Sigmoid colon (tissue), 7 donors: ENCODE data around the gene TRIM2. TPM values are rescaled to one million over a fixed set of nuclear protein-coding genes. Genes with fewer than 3 reads are reported as not detected.

Experiments
- DNase-seq: peaks from one replicate; pipeline ENCODE4 v3.0.0-alpha.2; 2019
- H3K27ac ChIP-seq, 4 donors: fragments of 200-600 bp; sonication (generic); one replicate each; pipeline ENCODE4 v1.5.1; 2016 to 2019; ENCODE audit warnings: mild to moderate bottlenecking in 1 of 4
- H3K27me3 ChIP-seq, 3 donors: fragments of 200-600 bp; sonication (generic); one replicate each; pipeline ENCODE4 v1.5.1; 2019; ENCODE audit warnings: mild to moderate bottlenecking in 1 of 3
- H3K36me3 ChIP-seq, 4 donors: fragments of 200-600 bp; sonication (generic); one replicate each; pipeline ENCODE4 v1.5.1; 2016 to 2019
- H3K4me1 ChIP-seq, 4 donors: fragments of 200-600 bp; sonication (generic); one replicate each; pipeline ENCODE4 v1.5.1; 2017 to 2019
- H3K4me3 ChIP-seq, 4 donors: fragments of 200-600 bp; sonication (generic); one replicate each; pipeline ENCODE4 v1.5.1; 2017 to 2019; ENCODE audit warnings: mild to moderate bottlenecking in 2 of 4, moderate library complexity in 1 of 4
- H3K9me3 ChIP-seq, 4 donors: fragments of 200-600 bp in 3 of 4; sonication (generic) in 3 of 4; one replicate each; pipeline versions ENCODE4 v1.5.1 to v1.6.1; 2013 to 2019
- EP300 ChIP-seq, 4 donors: sonication (generic); formaldehyde crosslinking; IDR thresholded peaks; one replicate each; pipeline ENCODE4 v1.6.1; 2017; ENCODE audit warnings: antibody characterized with exemption in 4 of 4
- POLR2A ChIP-seq, 2 donors: fragments of 450-650 bp; IDR thresholded peaks; one replicate each; pipeline ENCODE4 v1.6.1; 2016; ENCODE audit warnings: antibody characterized with exemption in 2 of 2, mild to moderate bottlenecking in 2 of 2, moderate library complexity in 2 of 2
- POLR2AphosphoS5 ChIP-seq, 4 donors: sonication (generic); formaldehyde crosslinking; IDR thresholded peaks; one replicate each; pipeline ENCODE4 v1.6.1; 2017; ENCODE audit warnings: antibody characterized with exemption in 4 of 4
- WGBS, 2 donors: extraction: QIAGEN DNeasy Blood & Tissue Kit; methylation state at CpG; one replicate each; pipeline ENCODE4 v1.1.7; 2013; 5-methylcytosine and 5-hydroxymethylcytosine counted together
- intact Hi-C: fragments of 100-400 bp; cut with DNase I; formaldehyde crosslinking; loops from one replicate; pipeline ENCODE4 v1.15.1; 2023
- polyA plus RNA-seq, 3 donors: library from polyadenylated mRNA; stranded (reverse); fragments of 200-250 nt; gene quantifications; one replicate each; pipeline ENCODE4 v1.2.3, GENCODE V29; 2013
- total RNA-seq, 4 donors: library from RNA; depleted of rRNA; stranded (reverse); fragments of >200 nt; gene quantifications; one replicate each; pipeline ENCODE4 v1.1.0, GENCODE V29; 2016
- TF ChIP-seq, protein P1 (sequence below), 4 experiments: fragments of 450-650 bp in 3 of 4; fragments of 200-600 bp in 1 of 4; IDR thresholded peaks; one replicate each; pipeline ENCODE4 v1.5.1; 2016 to 2019; ENCODE audit warnings: antibody characterized with exemption in 4 of 4, mild to moderate bottlenecking in 3 of 4, moderate library complexity in 2 of 4
- donor health status: healthy with polysubstance abuse.
- donor health status: Bipolar disorder and iron deficiency.
- donor health status: healthy.

The TRIM2 gene
- total and polyA plus RNA-seq, 7 donors: 19.8 to 51.7 (median 31.6) TPM

DNA sequence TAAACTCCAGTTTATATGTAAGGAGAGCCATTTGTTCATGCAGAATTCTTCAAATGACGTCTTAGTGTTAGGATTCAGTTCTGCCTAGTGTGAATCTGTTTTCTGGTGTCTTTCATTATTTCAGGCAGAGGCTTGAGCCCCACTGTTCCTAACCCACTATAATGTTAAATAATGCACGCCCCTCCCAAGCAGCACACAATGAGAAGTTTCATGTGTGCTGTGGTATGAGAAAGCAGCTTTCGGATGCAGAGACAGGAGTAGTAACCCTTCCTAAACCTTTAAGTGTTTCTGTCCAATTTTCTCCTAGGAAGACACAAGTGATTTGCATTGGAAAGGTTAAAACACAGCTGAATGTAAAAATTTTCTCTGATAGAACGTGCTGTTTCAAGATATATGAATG, 54.5 kb downstream of the TRIM2 start:
- TF ChIP-seq, protein P1, sequence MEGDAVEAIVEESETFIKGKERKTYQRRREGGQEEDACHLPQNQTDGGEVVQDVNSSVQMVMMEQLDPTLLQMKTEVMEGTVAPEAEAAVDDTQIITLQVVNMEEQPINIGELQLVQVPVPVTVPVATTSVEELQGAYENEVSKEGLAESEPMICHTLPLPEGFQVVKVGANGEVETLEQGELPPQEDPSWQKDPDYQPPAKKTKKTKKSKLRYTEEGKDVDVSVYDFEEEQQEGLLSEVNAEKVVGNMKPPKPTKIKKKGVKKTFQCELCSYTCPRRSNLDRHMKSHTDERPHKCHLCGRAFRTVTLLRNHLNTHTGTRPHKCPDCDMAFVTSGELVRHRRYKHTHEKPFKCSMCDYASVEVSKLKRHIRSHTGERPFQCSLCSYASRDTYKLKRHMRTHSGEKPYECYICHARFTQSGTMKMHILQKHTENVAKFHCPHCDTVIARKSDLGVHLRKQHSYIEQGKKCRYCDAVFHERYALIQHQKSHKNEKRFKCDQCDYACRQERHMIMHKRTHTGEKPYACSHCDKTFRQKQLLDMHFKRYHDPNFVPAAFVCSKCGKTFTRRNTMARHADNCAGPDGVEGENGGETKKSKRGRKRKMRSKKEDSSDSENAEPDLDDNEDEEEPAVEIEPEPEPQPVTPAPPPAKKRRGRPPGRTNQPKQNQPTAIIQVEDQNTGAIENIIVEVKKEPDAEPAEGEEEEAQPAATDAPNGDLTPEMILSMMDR (IDR thresholded peaks at IDR 0.05): no peak
- TF ChIP-seq POLR2A (IDR thresholded peaks at IDR 0.05) (no peak), POLR2AphosphoS5 (IDR thresholded peaks at IDR 0.05) (no peak), EP300 (IDR thresholded peaks at IDR 0.05) (no peak)
- peaks cover 0 to 43% (median 16%) of the 10 kb centered on the region in 4 donors for H3K4me1 ChIP-seq
- H3K27me3 ChIP-seq: no peaks in the 10 kb centered on the region
- WGBS, 2 donors: 65 to 76% methylated on average over 4 of the region's 4 CpGs
- peak overlapping the region in 2 of 4 donors; percentile 14 to 67 for H3K27ac ChIP-seq
- peaks cover 0 to 6% (median 0%) of the 10 kb centered on the region in 4 donors for H3K9me3 ChIP-seq
- no peak overlapping the region for H3K4me3 ChIP-seq
- intact Hi-C loops: no loop called here
- DNase-seq: no peak
- H3K36me3 ChIP-seq: no peaks in the 10 kb centered on the region

DNA sequence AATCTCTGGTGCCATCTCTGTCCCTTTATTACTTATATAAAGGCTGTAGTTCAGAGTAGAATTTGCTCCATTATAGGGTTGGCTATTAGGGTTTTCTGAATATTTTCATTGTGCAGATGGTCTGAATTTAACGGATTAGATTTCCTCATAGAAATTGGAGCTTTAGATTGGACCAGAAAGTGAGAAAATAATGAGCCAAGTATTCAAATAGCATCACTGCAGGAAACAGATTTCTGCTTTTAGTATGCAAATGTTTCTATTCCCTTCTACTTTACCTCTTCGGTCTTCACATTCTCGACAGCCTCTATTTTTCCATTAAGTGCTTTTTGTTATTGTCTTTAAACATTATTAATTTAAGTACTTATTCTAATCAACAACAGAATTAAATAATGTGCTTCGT, 55.4 kb downstream of the TRIM2 start:
- Histone ChIP-seq H3K9me3 (peaks cover 0 to 6% (median 0%) of the 10 kb centered on the region in 4 donors), H3K36me3 (no peaks in the 10 kb centered on the region), H3K27ac (peak overlapping the region in 2 of 4 donors; percentile 11 to 35), H3K4me3 (no peak overlapping the region), H3K27me3 (no peaks in the 10 kb centered on the region), H3K4me1 (peaks cover 0 to 43% (median 16%) of the 10 kb centered on the region in 4 donors)
- no peak for DNase-seq
- 66 to 72% methylated on average over 4 of the region's 4 CpGs for WGBS, 2 donors
- intact Hi-C loops: no loop called here
- TF ChIP-seq, protein P1 (IDR thresholded peaks at IDR 0.05): no peak
- TF ChIP-seq POLR2AphosphoS5 (IDR thresholded peaks at IDR 0.05) (no peak), EP300 (IDR thresholded peaks at IDR 0.05) (no peak), POLR2A (IDR thresholded peaks at IDR 0.05) (no peak)

DNA sequence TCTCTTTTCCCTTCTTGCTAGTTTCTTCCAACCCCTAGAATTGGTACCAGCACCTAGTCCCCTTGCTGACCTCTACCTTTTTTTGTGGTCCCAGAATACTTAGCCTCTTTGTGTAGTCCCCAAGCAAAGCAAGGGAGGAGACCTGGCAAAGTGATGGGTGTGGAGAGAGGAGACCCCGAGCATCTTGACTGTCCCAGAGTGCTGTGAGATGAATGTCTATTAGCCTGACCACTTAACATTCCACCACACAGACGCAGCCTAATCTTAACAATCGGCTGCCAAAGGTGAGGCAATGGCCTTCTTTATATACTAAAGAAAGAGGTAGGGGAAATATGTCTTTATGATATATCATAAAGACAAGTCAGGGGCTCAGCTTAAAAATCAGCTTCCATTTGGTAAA, 55.9 kb downstream of the TRIM2 start:
- Histone ChIP-seq H3K36me3 (no peaks in the 10 kb centered on the region), H3K9me3 (peaks cover 0 to 6% (median 0%) of the 10 kb centered on the region in 4 donors), H3K27me3 (no peaks in the 10 kb centered on the region), H3K27ac (peak overlapping the region in 2 of 4 donors; percentile 11 to 35), H3K4me1 (peaks cover 0 to 43% (median 16%) of the 10 kb centered on the region in 4 donors), H3K4me3 (no peak overlapping the region)
- WGBS, 2 donors: 52 to 72% methylated on average over 3 of the region's 3 CpGs
- intact Hi-C loops: no loop called here
- TF ChIP-seq POLR2AphosphoS5 (IDR thresholded peaks at IDR 0.05): no peak
- no peak for DNase-seq

DNA sequence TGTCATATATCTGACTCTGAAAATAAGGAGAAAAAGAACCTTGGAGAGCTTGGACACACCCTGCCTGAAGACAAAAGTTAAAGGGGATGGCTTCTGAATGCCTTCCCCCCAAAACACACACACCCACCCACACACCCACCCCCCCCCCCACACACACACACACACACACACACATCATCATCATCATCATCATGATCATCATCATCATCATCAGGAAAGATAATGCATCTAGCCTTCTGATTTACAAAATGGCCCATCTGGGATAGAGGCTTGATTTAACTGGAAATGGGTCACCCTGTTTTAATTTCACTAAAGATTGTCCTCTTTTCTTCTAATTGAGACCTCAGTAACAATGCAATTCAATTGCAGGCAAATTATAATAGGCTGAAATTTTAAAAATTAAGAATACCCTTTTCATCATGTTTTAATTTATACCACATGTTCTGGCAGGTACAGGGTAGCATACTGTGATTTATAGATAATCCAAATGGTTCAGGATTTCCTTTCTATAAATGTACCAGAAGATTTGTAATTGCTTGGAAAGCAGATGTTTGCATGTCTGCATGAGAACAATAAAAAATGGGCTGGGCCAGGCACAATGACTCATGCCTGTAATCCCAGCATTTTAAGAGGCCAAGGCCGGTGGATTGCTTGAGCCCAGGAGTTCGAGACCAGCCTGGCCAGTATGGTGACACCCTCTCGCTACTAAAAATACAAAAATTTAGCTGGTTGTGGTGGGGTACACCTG, 56.5 kb downstream of the TRIM2 start:
- intact Hi-C loops: no loop called here
- WGBS, 2 donors: 34 to 69% methylated on average over 3 of the region's 3 CpGs
- H3K4me3 ChIP-seq: no peak overlapping the region
- TF ChIP-seq, protein P1 (IDR thresholded peaks at IDR 0.05): no peak
- TF ChIP-seq POLR2A (IDR thresholded peaks at IDR 0.05) (no peak), EP300 (IDR thresholded peaks at IDR 0.05) (no peak), POLR2AphosphoS5 (IDR thresholded peaks at IDR 0.05) (no peak)
- no peaks in the 10 kb centered on the region for H3K36me3 ChIP-seq
- peaks cover 0 to 6% (median 0%) of the 10 kb centered on the region in 4 donors for H3K9me3 ChIP-seq
- peak overlapping the region in 2 of 4 donors; percentile 11 to 44 for H3K27ac ChIP-seq
- DNase-seq: no peak
- peaks cover 0 to 43% (median 16%) of the 10 kb centered on the region in 4 donors for H3K4me1 ChIP-seq
- H3K27me3 ChIP-seq: no peaks in the 10 kb centered on the region

DNA sequence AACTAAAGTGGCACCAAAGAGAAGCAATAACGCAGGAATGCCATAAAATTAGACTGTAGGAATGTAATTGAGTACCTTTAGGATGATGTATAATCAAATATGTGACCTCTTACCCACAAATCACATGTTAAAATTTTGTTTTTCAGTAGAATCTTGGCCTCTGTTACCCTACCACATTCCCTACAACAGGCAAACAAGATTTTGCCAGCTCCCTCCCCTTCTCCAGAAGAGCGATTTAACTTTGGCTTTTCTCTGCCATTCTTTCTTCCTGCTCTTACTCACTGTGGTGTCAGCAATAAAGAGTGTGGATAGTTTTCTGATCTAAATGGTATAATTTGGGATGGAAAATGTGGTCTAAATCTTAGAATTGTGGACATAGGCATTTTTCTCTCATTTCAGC, 57.2 kb downstream of the TRIM2 start:
- Histone ChIP-seq H3K4me1 (peaks cover 0 to 42% (median 16%) of the 10 kb centered on the region in 4 donors), H3K36me3 (no peaks in the 10 kb centered on the region), H3K27me3 (no peaks in the 10 kb centered on the region), H3K4me3 (no peak overlapping the region), H3K27ac (peak overlapping the region in 1 of 4 donors; percentile 44), H3K9me3 (peaks cover 0 to 6% (median 0%) of the 10 kb centered on the region in 4 donors)
- TF ChIP-seq, protein P1 (IDR thresholded peaks at IDR 0.05): no peak
- TF ChIP-seq POLR2A (IDR thresholded peaks at IDR 0.05): no peak
- intact Hi-C loops: no loop called here
- no peak for DNase-seq
- WGBS, 2 donors: 94 to 97% methylated on average over 2 of the region's 2 CpGs
